Lung (tissue), 12 donors: ENCODE results near the gene ARG2. TPM values are rescaled to one million over a fixed set of nuclear protein-coding genes. Genes with fewer than 3 reads are reported as not detected.
A peak's percentile ranks its signal among the peaks of the same experiment; 100 is the strongest.

Source experiments
- ATAC-seq: fragments of 200-7000 bp; cut with Tn5 transposase; one replicate; pipeline ENCODE4 v1.9.1; 2020; ENCODE audit warnings: moderate number of reproducible peaks; ENCODE audit not compliant: insufficient read depth, low FRiP score
- DNase-seq, 3 donors: peaks; one replicate each; pipeline ENCODE4 v3.0.0-alpha.2; 2013 to 2017
- H3K27ac ChIP-seq, 2 donors: one replicate each; pipeline ENCODE4 v1.5.1; 2013; ENCODE audit warnings: mild to moderate bottlenecking in 2 of 2, moderate library complexity in 2 of 2, control low read depth in 1 of 2, inconsistent platforms in 1 of 2, low read depth in 1 of 2, low read length in 1 of 2
- H3K27me3 ChIP-seq, 3 donors: one replicate each; pipeline ENCODE4 v1.5.1; 2013; ENCODE audit warnings: low read length in 2 of 3; ENCODE audit not compliant: control insufficient read depth in 3 of 3, insufficient read depth in 3 of 3
- H3K36me3 ChIP-seq, 4 donors: one replicate each; pipeline ENCODE4 v1.5.1; 2013; ENCODE audit warnings: low read length in 4 of 4, mild to moderate bottlenecking in 1 of 4, moderate library complexity in 1 of 4; ENCODE audit not compliant: control insufficient read depth in 4 of 4, insufficient read depth in 4 of 4
- H3K4me1 ChIP-seq, 5 donors: one replicate each; pipeline ENCODE4 v1.5.1; 2013; ENCODE audit warnings: low read length in 5 of 5, mild to moderate bottlenecking in 2 of 5, moderate library complexity in 1 of 5; ENCODE audit not compliant: control insufficient read depth in 5 of 5, insufficient read depth in 5 of 5
- H3K4me3 ChIP-seq: one replicate; pipeline ENCODE4 v1.5.1; 2013; ENCODE audit warnings: mild to moderate bottlenecking, control low read depth, moderate library complexity
- H3K9ac ChIP-seq, 2 donors: one replicate each; pipeline ENCODE4 v1.5.1; 2013; ENCODE audit warnings: low read length in 2 of 2, control low read depth in 1 of 2; ENCODE audit not compliant: insufficient read depth in 1 of 2
- H3K9me3 ChIP-seq, 4 donors: one replicate each; pipeline ENCODE4 v1.5.1; 2013; ENCODE audit warnings: low read length in 3 of 4, mild to moderate bottlenecking in 1 of 4, moderate library complexity in 1 of 4; ENCODE audit not compliant: control insufficient read depth in 4 of 4, insufficient read depth in 3 of 4
- CTCF ChIP-seq: IDR thresholded peaks from 2 replicates; pipeline ENCODE4 v1.5.1; 2012; ENCODE audit warnings: mild to moderate bottlenecking; ENCODE audit errors: control extremely low read depth, extremely low read depth
- whole genome bisulfite sequencing, 2 donors: extraction: QIAGEN DNeasy Blood & Tissue Kit; methylation state at CpG; one replicate each; pipeline ENCODE4 v1.1.7; 2013; 5-methylcytosine and 5-hydroxymethylcytosine counted together
- polyA plus RNA-seq, 2 donors: library from polyadenylated mRNA; stranded (reverse); fragments of 200-250 nt; gene quantifications; one replicate each; pipeline ENCODE4 v1.2.1, GENCODE V29; 2013
- total RNA-seq, 2 donors: library from RNA; depleted of rRNA in 1 of 2; stranded (reverse); fragments of >200 nt in 1 of 2; gene quantifications; one replicate each; pipeline ENCODE4 v1.2.1, GENCODE V29; 2014 to 2021
- donor health status: control.
- donor health status: control.
- donor health status: Bipolar disorder and iron deficiency.
- donor health status: healthy.
- donor health status: DM: yes; HTN: yes; CAD: no.

The ARG2 gene
- total and polyA plus RNA-seq, 4 donors, result 1.1 to 5.9 (median 5.0) TPM

- Histone ChIP-seq H3K27ac (no peak overlapping the region), H3K9me3 (no peaks in the 10 kb centered on the region), H3K9ac (no peak overlapping the region), H3K4me3 (no peak overlapping the region), H3K36me3 (no peaks in the 10 kb centered on the region), H3K4me1 (no peaks in the 10 kb centered on the region), H3K27me3 (peaks cover 0 to 2% (median 0%) of the 10 kb centered on the region in 3 donors)
- DNase-seq (no peak), ATAC-seq (no peak)
- TF ChIP-seq CTCF, result no peak
- 92 to 97% methylated on average over 5 of the region's 5 CpGs for WGBS, 2 donors
These were observed 12.1 kb upstream of the ARG2 start for GRCh38 chr14:67607646-67608045.

DNA sequence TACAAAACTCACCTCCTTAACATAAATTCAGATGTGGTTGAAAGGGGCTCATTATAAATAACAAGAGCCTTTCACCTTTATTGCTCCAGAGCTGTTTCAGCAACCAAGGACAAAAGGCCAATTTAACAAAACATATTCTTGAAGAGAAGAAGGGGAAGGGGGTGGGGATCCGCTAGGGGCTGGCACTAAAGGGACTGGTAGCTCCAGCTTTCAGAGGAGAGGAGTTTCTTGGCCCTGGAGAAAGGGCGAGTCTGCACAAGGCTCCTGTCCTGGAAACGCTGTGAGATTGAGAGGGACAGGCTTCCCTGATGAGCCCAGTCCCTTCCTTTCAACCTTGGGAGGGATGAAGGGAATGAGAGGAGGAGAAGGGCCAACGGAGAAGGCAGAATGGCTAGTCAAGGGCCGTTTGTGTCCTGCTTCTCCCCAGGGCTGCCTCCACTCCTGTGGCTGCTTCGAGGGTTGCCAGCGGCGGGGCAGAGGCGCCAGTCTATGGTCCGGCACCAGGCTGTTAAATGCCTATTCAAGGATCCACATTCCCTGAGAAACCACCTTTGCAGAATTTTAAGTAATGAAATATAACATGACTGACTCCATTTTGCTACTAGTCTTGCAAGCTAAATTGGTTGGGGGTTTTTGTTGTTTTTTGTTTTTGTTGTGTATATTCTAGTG lies 9.9 kb upstream of the ARG2 start:
- Histone ChIP-seq H3K4me1 (no peaks in the 10 kb centered on the region), H3K27me3 (peaks cover 0 to 2% (median 0%) of the 10 kb centered on the region in 3 donors), H3K36me3 (no peaks in the 10 kb centered on the region), H3K9ac (no peak overlapping the region), H3K9me3 (no peaks in the 10 kb centered on the region), H3K4me3 (no peak overlapping the region), H3K27ac (no peak overlapping the region)
- 69 to 88% methylated on average over 10 of the region's 10 CpGs for WGBS, 2 donors
- ATAC-seq, result no peak
- no peak for DNase-seq
- no peak for TF ChIP-seq CTCF

GRCh38 chr14:67610491-67610890 lies 9.2 kb upstream of the ARG2 start:
- H3K4me3 ChIP-seq, result no peak overlapping the region
- no peaks in the 10 kb centered on the region for H3K27me3 ChIP-seq
- no peak overlapping the region for H3K27ac ChIP-seq
- WGBS, 2 donors, result 74 to 80% methylated on average over 1 of the region's 1 CpG
- no peaks in the 10 kb centered on the region for H3K4me1 ChIP-seq
- no peaks in the 10 kb centered on the region for H3K36me3 ChIP-seq
- DNase-seq (no peak), ATAC-seq (no peak)
- H3K9ac ChIP-seq, result no peak overlapping the region
- no peaks in the 10 kb centered on the region for H3K9me3 ChIP-seq
- TF ChIP-seq CTCF, result no peak

DNA sequence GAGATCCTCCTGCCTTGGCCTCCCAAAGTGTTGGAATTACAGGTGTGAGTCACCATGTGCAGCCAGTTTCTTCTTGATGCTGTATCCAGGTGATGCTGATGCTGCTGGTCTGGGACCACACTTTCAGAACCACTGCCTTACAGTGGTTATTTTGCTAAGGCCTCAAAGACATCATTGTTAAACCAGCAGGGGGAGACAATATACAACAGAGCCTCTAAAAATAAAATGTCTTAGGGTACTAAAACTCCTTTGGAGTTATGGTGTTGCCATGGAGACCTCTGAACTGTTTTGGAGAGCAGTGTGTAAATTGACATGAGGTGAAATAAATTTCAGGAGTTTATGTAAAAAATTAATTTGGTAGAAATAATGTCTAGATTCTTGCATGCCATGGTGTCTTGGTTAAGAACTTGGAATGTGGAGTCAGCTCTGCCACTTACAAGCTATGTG lies 1.1 kb upstream of the ARG2 start:
- Histone ChIP-seq H3K27ac (no peak overlapping the region), H3K4me3 (no peak overlapping the region), H3K27me3 (peaks cover 0 to 4% (median 3%) of the 10 kb centered on the region in 3 donors), H3K36me3 (no peaks in the 10 kb centered on the region), H3K9ac (peak overlapping the region in 1 of 2 donors; percentile 67), H3K9me3 (no peaks in the 10 kb centered on the region), H3K4me1 (peaks cover 0 to 5% (median 0%) of the 10 kb centered on the region in 5 donors)
- peak; percentile 62 for TF ChIP-seq CTCF
- DNase-seq, result peak; percentile 29 to 81 (median 79)
- ATAC-seq, result peak; percentile 29
